ENCODE data around the gene TCL1B. TPM values are rescaled to one million over a fixed set of nuclear protein-coding genes. Genes with fewer than 3 reads are reported as not detected.
A peak's percentile ranks its signal among the peaks of the same experiment; 100 is the strongest.

TCL1B gene
- total and polyA plus RNA-seq, 2 of the 13 experiments (the other 11 are each of a cell fraction or from before 2014, with no cell fraction given) = not detected

GRCh38 chr14:95649230-95649629 is 37.0 kb upstream of the TCL1B start (continued):
- TF ChIP-seq PRDM15 (CRISPR knock-in tag; IDR thresholded peaks at IDR 0.05) (no peak), THAP7 (CRISPR knock-in tag; IDR thresholded peaks at IDR 0.05) (no peak), NFE2L2 (IDR thresholded peaks at IDR 0.05; ENCODE audit: low read length) (no peak), XRCC5 (optimal IDR thresholded peaks at IDR 0.05; ENCODE audit: low read length) (peak; percentile 36), CTCF (CRISPR knock-in tag; IDR thresholded peaks at IDR 0.05) (peak; percentile 35), ZBTB7B (CRISPR knock-in tag; IDR thresholded peaks at IDR 0.05) (no peak), KDM2A (CRISPR knock-in tag; IDR thresholded peaks at IDR 0.05; ENCODE audit: borderline replicate concordance, low read depth) (no peak), NR2C2 (CRISPR knock-in tag; IDR thresholded peaks at IDR 0.05; ENCODE audit: borderline replicate concordance) (no peak), SOX13 (IDR thresholded peaks at IDR 0.05) (no peak), SOX13 (CRISPR knock-in tag; conservative IDR thresholded peaks at IDR 0.05 in 1 of 2, IDR thresholded peaks at IDR 0.05 in 1 of 2) (peak in 1 of 2 experiments; percentile 40; a peak in 1 of 4 replicates), MAZ (IDR thresholded peaks at IDR 0.05; ENCODE audit: borderline replicate concordance, low read depth, low read length) (no peak), MAZ (CRISPR knock-in tag; IDR thresholded peaks at IDR 0.05; ENCODE audit: low read depth) (no peak), TFAP4 (IDR thresholded peaks at IDR 0.05; ENCODE audit: borderline replicate concordance, low read depth) (no peak), ZNF33A (CRISPR knock-in tag; IDR thresholded peaks at IDR 0.05; ENCODE audit: borderline replicate concordance) (no peak), ZNF564 (CRISPR knock-in tag; IDR thresholded peaks at IDR 0.05) (no peak), KDM3A (CRISPR knock-in tag; IDR thresholded peaks at IDR 0.05; ENCODE audit: low read depth) (no peak), ZNF18 (CRISPR knock-in tag; IDR thresholded peaks at IDR 0.05; ENCODE audit: insufficient replicate concordance) (no peak), TBL1XR1 (IDR thresholded peaks at IDR 0.05; ENCODE audit: borderline replicate concordance, low read length, partially characterized antibody) (peak; percentile 12), GATAD1 (CRISPR knock-in tag; IDR thresholded peaks at IDR 0.05) (no peak), PHB2 (IDR thresholded peaks at IDR 0.05; ENCODE audit: partially characterized antibody) (no peak)
